AG04450 (cell line): ENCODE results near the gene THEM5. TPM values are rescaled to one million over a fixed set of nuclear protein-coding genes. Genes with fewer than 3 reads are reported as not detected.
"Not testable (repeated sequence)": the region's sequence is repeated elsewhere in the genome, so short reads cannot be mapped to it uniquely, and the experiment has no call there.

Source experiments
- CTCF ChIA-PET: fragments of 300-600, 350-600 bp; formaldehyde crosslinking; extraction: SDS; loops from one replicate; lab custom pipeline; 2022; ENCODE audit warnings: antibody characterized with exemption, inconsistent platforms; lab: Charles Lee
- POLR2A ChIA-PET: fragments of 350-600 bp; formaldehyde crosslinking; extraction: SDS; loops from one replicate; lab custom pipeline; 2021; ENCODE audit warnings: antibody characterized with exemption, inconsistent platforms; lab: Yijun Ruan, JAX
- DNase-seq: peaks from one replicate; pipeline ENCODE4 v3.0.0-alpha.2; 2011; ENCODE audit warnings: low read depth, low spot score
- H3K27ac ChIP-seq: one replicate; pipeline ENCODE4 v1.5.1; 2012; ENCODE audit warnings: low read depth, low read length, control low read depth
- H3K27me3 ChIP-seq: one replicate; pipeline ENCODE4 v1.6.0; 2012; ENCODE audit warnings: low read length; ENCODE audit not compliant: control insufficient read depth, insufficient read depth
- H3K4me3 ChIP-seq: 2 replicates; pipeline ENCODE4 v1.5.1; 2011; ENCODE audit warnings: mild to moderate bottlenecking, low read depth, low read length, control low read depth
- H3K9me3 ChIP-seq: 2 replicates; pipeline ENCODE4 v1.5.1; 2012; ENCODE audit warnings: low read length; ENCODE audit not compliant: control insufficient read depth, insufficient read depth
- CTCF ChIP-seq: IDR thresholded peaks from 2 replicates; pipeline ENCODE4 v1.5.1; 2011; ENCODE audit warnings: low read depth, low read length, control low read depth, inconsistent platforms
- polyA minus RNA-seq: library from RNA; depleted of rRNA, polyadenylated mRNA; stranded (reverse); fragments of >200 nt; gene quantifications from 2 replicates; pipeline ENCODE4 v1.2.3, GENCODE V29; 2011; rRNA and poly(A)+ RNA removed
- polyA plus RNA-seq: library from polyadenylated mRNA; depleted of rRNA; stranded (reverse); fragments of >200 nt; gene quantifications from 2 replicates; pipeline ENCODE4 v1.2.3, GENCODE V29; 2011; rRNA removed

THEM5 gene
- not detected in 2 replicates for polyA plus RNA-seq
- not detected in 2 replicates for polyA minus RNA-seq

DNA sequence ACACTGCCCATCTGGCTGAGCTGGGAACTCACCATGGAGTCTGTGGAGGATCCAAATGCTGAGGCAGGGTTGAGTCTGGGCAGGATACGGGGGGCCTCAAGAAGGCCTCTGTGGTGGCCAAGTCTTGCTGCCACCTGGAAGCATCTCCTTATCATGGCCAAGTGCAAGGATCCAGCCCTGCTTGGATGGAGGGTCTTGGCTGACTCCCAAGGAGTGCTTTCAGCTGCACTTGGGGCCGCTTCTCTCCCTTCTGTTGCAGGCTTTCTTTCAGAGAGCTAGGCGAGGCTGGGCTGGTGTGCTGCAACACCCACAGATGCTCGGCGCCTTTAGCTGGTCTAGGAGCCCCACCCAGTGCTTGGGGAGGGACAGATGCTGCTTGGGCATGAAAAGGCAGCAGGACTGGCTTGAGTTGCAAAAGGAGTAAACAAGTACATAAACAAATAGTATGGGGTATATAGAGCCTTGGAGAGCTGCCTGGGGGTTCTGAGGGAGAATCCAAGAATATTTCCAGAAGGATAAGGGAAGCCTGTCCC is at the start of gene THEM5:
Gene THEM5, minus strand, starts transcription at position 302 of the 533 bp plus-strand sequence. Its CDS starts 147 bp downstream, at position 155.
- no peak within 1 kb of the TSS for H3K27ac ChIP-seq
- CTCF ChIA-PET = interaction anchor here (0.8 kb wide), 1 partner anchor 28 kb away, joined by 3 read pairs; no protein-coding TSS in a partner anchor
- POLR2A ChIA-PET = no interaction called here
- H3K4me3 ChIP-seq = no peak within 1 kb of the TSS
- H3K9me3 ChIP-seq = no peaks in the 10 kb centered on the region
- no peak for DNase-seq
- TF ChIP-seq CTCF = no peak
- H3K27me3 ChIP-seq = peaks cover 51% of the 10 kb centered on the region

GRCh38 chr1:151902858-151903257 is 49.3 kb upstream of the THEM5 start:
- Histone ChIP-seq H3K27me3 (no peaks in the 10 kb centered on the region), H3K9me3 (peaks cover 18% of the 10 kb centered on the region), H3K4me3 (no peak overlapping the region), H3K27ac (no peak overlapping the region)
- TF ChIP-seq CTCF = no peak
- ChIA-PET POLR2A (no interaction called here), CTCF (no interaction called here)
- no peak for DNase-seq

DNA sequence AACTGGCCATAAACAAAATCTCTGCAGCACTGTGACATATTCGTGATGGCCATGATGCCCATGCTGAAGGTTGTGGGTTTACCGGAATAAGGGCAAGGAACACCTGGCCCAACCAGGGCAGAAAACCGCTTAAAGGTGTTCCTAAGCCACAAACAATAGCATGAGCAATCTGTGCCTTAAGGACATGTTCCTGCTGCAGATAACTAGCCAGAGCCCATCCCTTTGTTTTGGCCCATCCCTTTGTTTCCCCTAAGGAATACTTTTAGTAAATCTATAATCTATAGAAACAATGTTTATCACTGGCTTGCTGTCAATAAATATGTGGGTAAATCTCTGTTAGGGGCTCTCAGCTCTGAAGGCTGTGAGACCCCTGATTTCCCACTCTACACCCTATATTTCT is 47.3 kb upstream of the THEM5 start:
- H3K4me3 ChIP-seq, H3K27me3 ChIP-seq, CTCF ChIA-PET, POLR2A ChIA-PET, DNase-seq, H3K27ac ChIP-seq, H3K9me3 ChIP-seq: not testable (repeated sequence)

DNA sequence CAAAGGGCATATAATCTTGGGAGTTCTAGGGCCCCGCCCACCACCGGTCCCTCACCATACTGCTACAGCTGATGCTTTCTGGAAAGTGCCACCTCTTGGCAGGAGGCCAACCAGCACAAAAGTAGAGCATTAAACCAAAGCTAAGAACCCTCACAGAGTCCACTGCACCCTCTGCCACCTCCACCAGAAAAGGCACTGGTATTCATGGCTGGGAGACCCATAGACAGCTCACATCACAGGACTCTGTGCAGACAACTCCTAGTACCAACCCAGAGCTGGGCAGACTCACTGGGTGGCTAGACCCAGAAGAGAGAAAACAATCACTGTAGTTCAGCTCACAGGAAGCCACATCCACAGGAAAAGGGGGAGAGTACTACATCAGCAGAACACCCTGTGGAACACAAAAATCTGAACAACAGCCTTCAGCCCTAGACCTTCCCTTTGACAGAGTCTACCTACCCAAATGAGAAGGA is 45.0 kb upstream of the THEM5 start:
- POLR2A ChIA-PET = no interaction called here
- no peak for DNase-seq
- TF ChIP-seq CTCF = no peak
- CTCF ChIA-PET = interaction anchor here (1.3 kb wide), 1 partner anchor 16 kb away, joined by 4 read pairs; no protein-coding TSS in a partner anchor
- H3K27ac ChIP-seq = no peak overlapping the region
- H3K4me3 ChIP-seq = no peak overlapping the region
- H3K27me3 ChIP-seq = no peaks in the 10 kb centered on the region
- H3K9me3 ChIP-seq = peaks cover 4% of the 10 kb centered on the region; the same call in 1 of the 2 replicates

DNA sequence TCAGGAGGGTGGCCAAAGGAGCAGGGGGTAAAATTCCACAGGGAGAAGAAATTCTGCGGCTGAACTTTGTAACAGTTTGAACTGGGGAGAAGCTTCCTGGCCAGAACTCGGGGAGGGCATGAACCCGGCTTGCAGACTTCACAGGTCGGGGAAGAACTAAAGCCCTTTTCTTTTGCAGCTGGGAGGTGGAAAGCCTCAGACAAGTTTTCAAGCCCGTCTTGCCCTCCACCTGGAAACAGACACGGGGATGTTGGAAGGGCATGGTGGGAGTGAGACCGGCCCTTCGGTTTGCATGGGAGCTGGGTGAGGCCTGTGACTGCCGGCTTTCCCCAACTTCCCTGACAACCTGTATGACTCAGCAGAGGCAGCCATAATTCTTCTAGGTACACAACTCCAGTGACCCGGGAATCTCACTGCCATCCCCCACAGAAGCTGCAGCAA is 44.5 kb upstream of the THEM5 start:
- H3K27me3 ChIP-seq = no peaks in the 10 kb centered on the region
- ChIA-PET CTCF (interaction anchor here (1.3 kb wide), 1 partner anchor 17 kb away, joined by 4 read pairs; no protein-coding TSS in a partner anchor), POLR2A (no interaction called here)
- no peak for DNase-seq
- TF ChIP-seq CTCF = no peak
- H3K27ac ChIP-seq = no peak overlapping the region
- H3K4me3 ChIP-seq = no peak overlapping the region
- H3K9me3 ChIP-seq = peaks cover 4% of the 10 kb centered on the region; the same call in 1 of the 2 replicates
